Measurements from ENCODE around the gene MEIKIN. TPM values are rescaled to one million over a fixed set of nuclear protein-coding genes. Genes with fewer than 3 reads are reported as not detected.

Gene MEIKIN
- polyA plus RNA-seq, 1 donor = not detected

DNA sequence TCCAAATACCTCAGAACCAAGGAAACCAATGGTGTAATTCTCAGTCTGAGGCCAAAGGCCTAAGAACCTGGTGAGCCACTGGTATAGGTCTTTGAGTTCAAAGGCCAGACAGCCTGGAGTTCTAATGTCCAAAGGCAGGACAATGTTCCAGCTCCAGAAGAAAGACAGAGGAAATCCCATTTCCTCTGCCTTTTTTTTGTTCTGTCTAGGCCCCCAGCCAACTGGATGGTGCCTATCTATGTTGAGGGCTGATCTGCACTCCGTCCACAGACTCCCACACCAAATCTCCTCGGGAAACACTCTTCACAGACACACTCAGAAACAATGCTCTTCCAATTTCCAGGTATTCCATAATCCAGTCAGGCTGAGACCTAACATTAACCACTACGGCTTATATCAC lies 178.8 kb downstream of the MEIKIN start:
- no peak for DNase-seq

DNA sequence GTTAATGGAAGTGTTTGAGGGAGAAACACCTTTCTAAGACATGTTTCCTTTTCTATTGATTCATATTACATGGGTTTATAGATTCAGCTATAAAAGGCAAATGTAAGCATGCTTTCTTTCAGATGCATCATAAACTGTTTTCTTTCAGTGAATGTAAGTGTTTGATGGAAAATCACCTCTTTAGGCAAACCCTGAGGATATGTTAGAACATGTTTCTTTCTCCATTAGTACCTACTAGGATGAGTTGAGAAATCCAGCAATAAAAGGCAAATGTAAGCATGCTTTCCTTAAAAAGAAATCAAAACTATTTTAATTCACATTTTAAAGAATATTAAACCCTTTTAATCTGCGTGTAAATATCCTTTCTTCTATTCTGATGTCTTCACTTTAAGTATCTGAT lies 180.2 kb downstream of the MEIKIN start:
- no peak for DNase-seq

DNA sequence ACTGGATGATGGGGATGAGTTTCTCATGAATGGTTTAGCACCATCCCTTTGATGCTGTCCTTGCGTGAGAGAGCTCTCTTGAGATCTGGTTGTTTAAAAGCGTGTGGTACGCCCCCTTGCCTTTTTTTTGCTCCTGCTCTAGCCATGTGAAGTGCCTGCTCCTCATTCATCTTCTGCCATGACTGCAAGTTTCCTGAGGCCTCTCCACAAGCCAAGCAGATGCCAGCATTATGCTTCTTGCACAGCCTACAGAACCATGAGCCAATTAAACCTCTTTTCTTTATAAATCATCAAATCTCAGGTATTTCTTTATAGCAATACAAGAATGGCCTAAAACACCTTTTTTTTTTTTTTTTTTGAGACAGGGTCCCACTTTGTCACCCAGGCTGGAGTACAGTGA lies 181.5 kb downstream of the MEIKIN start:
- no peak for DNase-seq

DNA sequence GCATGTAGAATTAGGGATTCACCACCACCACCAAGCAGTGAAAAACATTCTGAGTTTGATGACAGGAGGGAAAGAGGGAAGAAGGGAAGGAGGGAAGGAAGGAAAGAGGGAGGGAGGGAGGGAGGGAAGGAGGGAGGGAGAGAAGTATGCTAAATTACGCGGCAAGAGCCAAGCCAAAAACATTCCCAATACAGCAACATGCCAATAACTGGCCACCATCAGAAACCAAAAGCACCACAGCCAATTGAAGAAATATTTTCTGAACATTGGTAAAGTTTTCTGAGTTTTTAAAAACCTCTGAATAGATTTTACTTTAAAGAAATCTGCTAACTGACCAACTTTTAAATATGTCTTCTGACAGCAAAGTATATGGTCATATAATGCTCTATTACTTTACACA lies 184.7 kb downstream of the MEIKIN start:
- DNase-seq = no peak

DNA sequence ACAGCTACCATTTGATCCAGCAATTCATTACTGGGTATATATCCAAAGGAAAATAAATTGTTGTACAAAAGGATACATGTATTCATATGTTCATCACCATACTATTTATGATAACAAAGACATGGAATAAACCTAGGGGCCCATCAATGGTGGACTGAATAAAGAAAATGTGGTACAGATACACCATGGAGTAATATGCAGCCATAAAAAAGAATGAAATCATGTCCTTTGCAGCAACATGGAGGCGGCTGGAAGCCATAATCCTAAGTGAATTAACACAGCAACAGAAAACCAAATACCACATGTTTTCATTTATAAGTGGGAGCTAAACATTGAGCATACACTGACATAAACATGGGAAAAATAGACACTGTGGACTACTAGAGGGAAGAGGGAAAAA lies 185.8 kb downstream of the MEIKIN start:
- no peak for DNase-seq

DNA sequence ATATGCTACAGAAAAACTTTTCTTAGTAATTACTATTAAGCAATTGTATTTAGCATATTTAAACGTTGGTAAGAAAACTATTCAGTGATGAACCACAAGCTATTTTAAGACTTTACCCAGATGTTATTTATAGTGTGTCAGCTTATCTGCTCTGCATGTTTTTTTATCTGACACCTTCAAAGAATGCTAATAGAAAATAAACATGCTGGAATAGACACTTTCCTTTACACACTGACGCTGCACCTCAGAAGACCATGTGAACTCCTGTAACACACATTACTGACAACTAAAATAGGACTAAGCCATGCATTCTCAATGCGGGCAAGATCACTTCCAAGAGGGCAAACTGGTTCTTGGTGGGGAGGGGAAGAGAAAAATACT lies 187.0 kb downstream of the MEIKIN start:
- DNase-seq = no peak

DNA sequence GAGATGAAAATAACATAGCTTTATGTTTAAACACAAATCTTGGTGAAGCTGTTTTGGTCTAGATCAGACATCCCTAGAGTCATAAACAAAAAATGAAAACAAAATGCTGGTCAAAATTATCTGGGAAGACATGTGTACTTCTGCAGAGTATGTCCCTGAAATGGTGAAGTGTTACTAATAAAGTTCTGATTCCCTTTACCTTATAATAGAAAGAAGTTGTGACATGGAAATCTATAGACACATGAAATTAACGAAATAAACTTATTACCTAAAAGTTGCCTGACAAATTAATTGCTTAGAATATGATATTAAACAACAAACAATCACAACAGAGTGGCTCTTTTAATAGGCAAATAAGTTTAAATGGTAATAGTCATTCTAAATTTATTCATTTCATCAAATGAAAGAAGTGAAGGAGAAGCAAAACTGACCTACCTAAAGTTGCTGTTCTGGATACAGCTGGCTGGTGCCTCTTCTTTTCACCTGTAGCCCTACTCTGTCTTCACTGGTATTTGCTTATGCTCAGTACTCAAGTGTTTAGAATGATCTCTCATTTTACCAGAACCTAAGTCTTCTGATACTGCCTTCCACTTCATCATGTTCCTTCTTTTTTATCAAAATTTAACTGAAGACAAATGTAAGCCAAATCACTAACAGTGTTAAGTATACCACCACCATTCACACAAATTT lies 187.5 kb downstream of the MEIKIN start:
- DNase-seq = no peak

Other genes starting within 250 kb of the MEIKIN start
- 12.7 TPM for gene FNIP1, start 148.6 kb downstream of the MEIKIN start, polyA plus RNA-seq (ENCODE audit: insufficient read length)
- gene ACSL6, start 66.0 kb upstream of the MEIKIN start, polyA plus RNA-seq (ENCODE audit: insufficient read length) = 0.34 TPM
- not detected for gene IL3, start 115.0 kb upstream of the MEIKIN start, polyA plus RNA-seq (ENCODE audit: insufficient read length)
- gene CSF2, start 128.1 kb upstream of the MEIKIN start, polyA plus RNA-seq (ENCODE audit: insufficient read length) = not detected

Data from hindlimb muscle (tissue), 1 donor.